Subcutaneous abdominal adipose tissue (tissue), 5 donors: ENCODE measurements around the gene ARHGAP28.
"Not testable (repeated sequence)": the region's sequence is repeated elsewhere in the genome, so short reads cannot be mapped to it uniquely, and the experiment has no call there.

Source experiments
- H3K27ac ChIP-seq: one replicate; pipeline ENCODE4 v1.7.0; 2013; ENCODE audit warnings: low read depth, mild to moderate bottlenecking, inconsistent platforms, low read length, moderate library complexity
- H3K27me3 ChIP-seq, 5 donors: one replicate each; pipeline ENCODE4 v1.7.0; 2013; ENCODE audit warnings: low read length in 5 of 5, inconsistent platforms in 1 of 5; ENCODE audit not compliant: control insufficient read depth in 5 of 5, insufficient read depth in 4 of 5
- H3K36me3 ChIP-seq, 5 donors: one replicate each; pipeline ENCODE4 v1.7.0; 2013; ENCODE audit warnings: low read length in 5 of 5; ENCODE audit not compliant: control insufficient read depth in 5 of 5, insufficient read depth in 5 of 5
- H3K4me1 ChIP-seq, 5 donors: one replicate each; pipeline ENCODE4 v1.7.0; 2013; ENCODE audit warnings: low read length in 5 of 5, mild to moderate bottlenecking in 3 of 5, moderate library complexity in 1 of 5; ENCODE audit not compliant: control insufficient read depth in 5 of 5, insufficient read depth in 5 of 5
- H3K4me3 ChIP-seq, 5 donors: one replicate each; pipeline ENCODE4 v1.7.0; 2013; ENCODE audit warnings: low read length in 5 of 5, low read depth in 1 of 5
- H3K9ac ChIP-seq, 5 donors: one replicate each; pipeline ENCODE4 v1.7.0; 2013; ENCODE audit warnings: low read length in 5 of 5, mild to moderate bottlenecking in 4 of 5, moderate library complexity in 3 of 5
- H3K9me3 ChIP-seq, 5 donors: one replicate each; pipeline ENCODE4 v1.7.0; 2013; ENCODE audit warnings: low read length in 5 of 5; ENCODE audit not compliant: control insufficient read depth in 5 of 5
- donor health status: healthy.
- donor health status: healthy.
- donor health status: healthy.
- donor health status: healthy.
- donor health status: healthy.

Gene ARHGAP28

GRCh38 chr18:6800309-6800708, 70.8 kb downstream of the ARHGAP28 start:
- H3K4me1 ChIP-seq, H3K9me3 ChIP-seq, H3K36me3 ChIP-seq, H3K4me3 ChIP-seq, H3K9ac ChIP-seq, H3K27ac ChIP-seq, H3K27me3 ChIP-seq: not testable (repeated sequence)

- no peaks in the 10 kb centered on the region for H3K27me3 ChIP-seq
- peaks cover 0 to 2% (median 0%) of the 10 kb centered on the region in 5 donors for H3K9me3 ChIP-seq
- H3K4me3 ChIP-seq = no peak overlapping the region
- H3K9ac ChIP-seq = no peak overlapping the region
- no peaks in the 10 kb centered on the region for H3K36me3 ChIP-seq
- peaks cover 0 to 5% (median 0%) of the 10 kb centered on the region in 5 donors for H3K4me1 ChIP-seq
- no peak overlapping the region for H3K27ac ChIP-seq
Observed at GRCh38 chr18:6807515-6808257, 78.2 kb downstream of the ARHGAP28 start.

GRCh38 chr18:6810191-6810590, 80.7 kb downstream of the ARHGAP28 start:
- no peak overlapping the region for H3K27ac ChIP-seq
- H3K27me3 ChIP-seq = no peaks in the 10 kb centered on the region
- H3K9ac ChIP-seq = no peak overlapping the region
- H3K36me3 ChIP-seq = no peaks in the 10 kb centered on the region
- H3K4me1 ChIP-seq = peaks cover 0 to 5% (median 0%) of the 10 kb centered on the region in 5 donors
- peaks cover 0 to 2% (median 0%) of the 10 kb centered on the region in 5 donors for H3K9me3 ChIP-seq
- no peak overlapping the region for H3K4me3 ChIP-seq

GRCh38 chr18:6811816-6812215, 82.3 kb downstream of the ARHGAP28 start:
- Histone ChIP-seq H3K9ac (no peak overlapping the region), H3K27me3 (no peaks in the 10 kb centered on the region), H3K4me3 (no peak overlapping the region), H3K9me3 (peaks cover 0 to 2% (median 0%) of the 10 kb centered on the region in 5 donors), H3K27ac (no peak overlapping the region), H3K4me1 (peaks cover 0 to 5% (median 0%) of the 10 kb centered on the region in 5 donors), H3K36me3 (no peaks in the 10 kb centered on the region)

- no peaks in the 10 kb centered on the region for H3K27me3 ChIP-seq
- H3K36me3 ChIP-seq = no peaks in the 10 kb centered on the region
- no peak overlapping the region for H3K9ac ChIP-seq
- H3K27ac ChIP-seq = no peak overlapping the region
- H3K4me3 ChIP-seq = no peak overlapping the region
- no peaks in the 10 kb centered on the region for H3K4me1 ChIP-seq
- peaks cover 0 to 2% (median 0%) of the 10 kb centered on the region in 5 donors for H3K9me3 ChIP-seq
Observed at GRCh38 chr18:6814882-6815425, 85.4 kb downstream of the ARHGAP28 start.

- peaks cover 0 to 3% (median 0%) of the 10 kb centered on the region in 5 donors for H3K9me3 ChIP-seq
- H3K27ac ChIP-seq = no peak overlapping the region
- no peaks in the 10 kb centered on the region for H3K27me3 ChIP-seq
Observed at GRCh38 chr18:6816154-6816553, 86.6 kb downstream of the ARHGAP28 start.

GRCh38 chr18:6819332-6819731, 89.8 kb downstream of the ARHGAP28 start:
- Histone ChIP-seq H3K27ac (no peak overlapping the region), H3K27me3 (no peaks in the 10 kb centered on the region), H3K9ac (no peak overlapping the region)

More at GRCh38 chr18:6816154-6816553, 86.6 kb downstream of the ARHGAP28 start:
- Histone ChIP-seq H3K36me3 (no peaks in the 10 kb centered on the region), H3K4me1 (no peaks in the 10 kb centered on the region), H3K4me3 (no peak overlapping the region), H3K9ac (no peak overlapping the region)

GRCh38 chr18:6820314-6820713, 90.8 kb downstream of the ARHGAP28 start:
- peaks cover 0 to 3% (median 0%) of the 10 kb centered on the region in 5 donors for H3K4me1 ChIP-seq
- H3K4me3 ChIP-seq = no peak overlapping the region
- peaks cover 0 to 3% (median 0%) of the 10 kb centered on the region in 5 donors for H3K9me3 ChIP-seq
- H3K9ac ChIP-seq = no peak overlapping the region
- no peaks in the 10 kb centered on the region for H3K27me3 ChIP-seq
- H3K36me3 ChIP-seq = peaks cover 0 to 3% (median 1%) of the 10 kb centered on the region in 5 donors
- no peak overlapping the region for H3K27ac ChIP-seq

More at GRCh38 chr18:6819332-6819731, 89.8 kb downstream of the ARHGAP28 start:
- peaks cover 0 to 3% (median 0%) of the 10 kb centered on the region in 5 donors for H3K4me1 ChIP-seq
- peaks cover 0 to 4% (median 0%) of the 10 kb centered on the region in 5 donors for H3K9me3 ChIP-seq
- H3K36me3 ChIP-seq = no peaks in the 10 kb centered on the region
- H3K4me3 ChIP-seq = no peak overlapping the region

GRCh38 chr18:6821356-6821755, 91.8 kb downstream of the ARHGAP28 start:
- peaks cover 0 to 3% (median 0%) of the 10 kb centered on the region in 5 donors for H3K9me3 ChIP-seq
- H3K27me3 ChIP-seq = no peaks in the 10 kb centered on the region
- no peak overlapping the region for H3K27ac ChIP-seq
- H3K9ac ChIP-seq = no peak overlapping the region
- H3K4me3 ChIP-seq = no peak overlapping the region
- peaks cover 0 to 8% (median 6%) of the 10 kb centered on the region in 5 donors for H3K36me3 ChIP-seq
- H3K4me1 ChIP-seq = peaks cover 0 to 3% (median 0%) of the 10 kb centered on the region in 5 donors

GRCh38 chr18:6827161-6827560, 97.6 kb downstream of the ARHGAP28 start:
- not testable (repeated sequence) for H3K4me1 ChIP-seq, H3K9me3 ChIP-seq, H3K27me3 ChIP-seq, H3K9ac ChIP-seq, H3K27ac ChIP-seq, H3K4me3 ChIP-seq
- H3K36me3 ChIP-seq = peaks cover 4 to 10% (median 9%) of the 10 kb centered on the region in 5 donors
